Stimulated activated CD8-positive, alpha-beta memory T cell treated with anti-CD3 and anti-CD28 coated beads, Interleukin-4, amount 100 ng/mL, for 48 hours (primary cell): ENCODE data around the gene DCDC2C.
"Not testable (repeated sequence)": the region's sequence is repeated elsewhere in the genome, so short reads cannot be mapped to it uniquely, and the experiment has no call there.

Experiments
- DNase-seq: peaks from one replicate; pipeline ENCODE4 v3.0.0-alpha.2; 2020

Gene DCDC2C, protein sequence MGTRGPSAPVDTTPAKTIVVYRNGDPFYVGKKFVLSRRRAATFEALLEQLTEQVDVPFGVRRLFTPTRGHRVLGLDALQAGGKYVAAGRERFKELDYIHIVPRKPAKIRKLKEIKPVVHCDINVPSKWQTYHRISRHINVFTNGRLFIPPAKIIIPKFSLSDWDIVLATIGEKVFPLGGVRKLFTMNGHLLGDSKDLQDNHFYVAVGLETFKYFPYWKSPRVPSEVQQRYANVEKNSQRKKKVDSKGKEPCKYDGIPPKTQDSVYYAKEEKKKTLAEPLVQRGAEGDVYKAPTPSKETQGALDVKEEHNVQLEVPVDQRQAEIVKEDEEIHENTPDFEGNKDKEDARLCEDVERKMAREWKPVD

DNA sequence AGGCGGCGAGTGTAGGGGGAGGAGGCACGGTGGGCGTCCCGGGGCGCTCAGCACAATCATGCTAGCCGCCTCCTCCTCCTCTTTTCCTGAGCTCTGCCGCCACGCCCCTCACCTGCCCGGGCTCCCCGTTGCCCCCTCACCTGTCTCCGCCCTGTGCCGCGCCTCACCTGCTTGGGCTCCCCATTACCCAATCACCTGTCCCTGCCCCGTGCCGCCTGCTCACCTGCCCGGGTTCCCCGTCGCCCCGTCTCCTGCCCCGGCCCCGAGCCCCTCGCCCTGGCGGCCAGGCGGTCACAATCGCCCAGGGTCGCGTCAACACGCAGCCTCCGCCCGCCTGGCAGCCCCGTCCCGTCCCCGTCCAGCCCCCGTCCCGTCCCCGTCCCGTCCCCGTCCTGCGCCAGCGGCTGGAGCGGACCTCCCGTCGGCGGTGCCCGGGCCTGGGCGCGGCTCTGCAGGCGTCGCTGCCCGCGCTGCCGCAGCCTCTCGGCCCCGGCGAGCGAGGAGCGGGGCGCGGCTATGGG, at the start of gene DCDC2C:
DCDC2C (plus strand) TSS at position 340 of the 521 bp plus-strand sequence; CDS start at position 517, 177 bp downstream.
- DNase-seq = no peak

DNA sequence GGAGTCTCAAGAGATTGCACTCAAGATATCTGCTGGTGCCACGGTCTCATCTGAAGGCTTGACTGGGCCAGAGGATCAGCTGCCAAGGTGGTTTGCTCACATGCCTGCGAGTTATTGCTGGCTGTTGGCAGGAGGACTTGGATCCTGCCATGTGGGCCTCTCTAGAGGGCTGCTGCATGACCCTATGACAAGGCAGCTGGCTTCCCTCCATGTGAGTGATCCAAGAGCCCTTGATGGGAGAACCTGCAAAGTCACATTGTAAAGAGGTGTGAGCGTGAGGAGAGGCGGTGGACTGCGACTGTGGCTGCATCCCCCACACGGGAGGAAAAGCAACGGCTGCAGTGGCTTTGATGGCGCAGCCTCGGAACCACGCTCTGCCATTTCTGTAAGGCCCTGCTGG, 49.4 kb upstream of the DCDC2C start:
- DNase-seq = no peak

DNA sequence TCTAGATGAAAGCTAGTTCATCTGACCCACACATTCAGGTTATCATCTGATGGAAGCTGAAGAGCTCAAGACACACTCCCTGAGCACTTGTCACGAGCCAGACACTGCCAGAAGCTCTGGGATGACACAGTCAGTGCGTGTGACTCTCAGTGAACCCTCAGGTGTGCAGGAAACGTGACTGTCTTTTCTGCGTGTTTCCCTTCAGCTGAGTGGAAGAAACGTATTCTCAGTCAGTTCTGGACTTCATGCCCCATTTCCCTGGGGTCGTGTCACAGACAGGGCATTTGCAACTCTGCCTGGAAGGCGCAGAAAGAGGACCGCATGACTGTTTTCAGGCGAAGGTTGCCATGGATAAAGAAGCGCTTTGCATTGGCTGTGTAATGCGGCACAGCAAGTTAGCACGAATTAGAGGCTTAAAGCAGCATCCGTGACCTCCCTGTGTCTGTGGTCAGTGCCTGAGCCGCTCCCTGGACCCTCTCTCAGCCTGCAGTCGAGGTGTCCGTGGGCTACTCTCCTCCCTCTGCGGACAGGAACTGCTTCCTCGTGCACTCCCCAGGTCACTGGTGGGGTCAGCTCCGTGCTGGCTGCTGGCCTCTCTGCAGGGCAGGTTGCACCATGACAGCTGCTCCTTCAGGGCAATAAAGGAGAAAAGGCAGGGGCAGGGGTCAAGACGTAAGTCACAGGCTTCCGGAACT, 48.7 kb upstream of the DCDC2C start:
- DNase-seq = no peak

DNA sequence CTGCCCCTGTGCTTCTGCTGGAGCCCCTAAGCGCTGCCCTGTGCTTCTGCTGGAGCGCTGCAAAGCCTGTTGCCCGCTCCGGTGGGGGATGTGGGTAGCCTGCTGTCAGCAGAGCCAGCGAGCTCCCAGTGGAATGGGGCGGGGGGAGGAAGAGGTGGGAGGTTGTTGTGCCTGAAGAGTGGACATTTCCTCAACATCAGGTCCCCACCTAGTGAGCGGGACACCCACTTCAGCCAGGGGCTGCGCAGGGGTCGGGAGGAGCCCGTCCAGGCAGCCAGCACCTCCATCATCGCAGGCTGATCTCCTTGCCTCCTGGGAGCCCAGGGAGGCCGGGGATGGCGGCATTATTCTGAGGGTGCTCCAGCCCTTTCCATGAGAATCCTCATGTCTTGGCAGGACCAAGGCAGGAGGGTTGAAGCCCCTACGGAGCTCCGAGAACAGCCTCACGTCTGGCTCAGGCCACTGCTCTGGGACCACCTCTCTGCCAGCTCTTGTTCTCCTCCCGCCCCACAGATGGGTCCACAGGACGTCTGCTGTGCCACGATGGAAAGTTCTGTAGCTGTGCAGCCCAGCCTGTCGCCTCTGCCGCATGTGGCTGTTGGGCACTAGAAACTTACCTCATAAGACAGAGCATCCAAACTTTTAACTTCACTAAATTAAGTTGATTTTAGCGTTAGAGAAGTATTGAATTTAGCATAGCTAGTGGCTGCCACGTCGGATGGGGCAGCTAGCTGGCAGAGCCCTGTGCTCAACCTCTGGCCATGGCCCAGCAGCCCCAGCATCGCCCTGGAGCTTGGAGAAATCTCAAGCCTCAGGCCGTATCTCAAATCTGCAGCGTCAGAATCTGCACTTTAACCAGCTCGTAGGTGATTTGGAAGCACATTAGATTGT, 47.3 kb upstream of the DCDC2C start:
- no peak for DNase-seq

DNA sequence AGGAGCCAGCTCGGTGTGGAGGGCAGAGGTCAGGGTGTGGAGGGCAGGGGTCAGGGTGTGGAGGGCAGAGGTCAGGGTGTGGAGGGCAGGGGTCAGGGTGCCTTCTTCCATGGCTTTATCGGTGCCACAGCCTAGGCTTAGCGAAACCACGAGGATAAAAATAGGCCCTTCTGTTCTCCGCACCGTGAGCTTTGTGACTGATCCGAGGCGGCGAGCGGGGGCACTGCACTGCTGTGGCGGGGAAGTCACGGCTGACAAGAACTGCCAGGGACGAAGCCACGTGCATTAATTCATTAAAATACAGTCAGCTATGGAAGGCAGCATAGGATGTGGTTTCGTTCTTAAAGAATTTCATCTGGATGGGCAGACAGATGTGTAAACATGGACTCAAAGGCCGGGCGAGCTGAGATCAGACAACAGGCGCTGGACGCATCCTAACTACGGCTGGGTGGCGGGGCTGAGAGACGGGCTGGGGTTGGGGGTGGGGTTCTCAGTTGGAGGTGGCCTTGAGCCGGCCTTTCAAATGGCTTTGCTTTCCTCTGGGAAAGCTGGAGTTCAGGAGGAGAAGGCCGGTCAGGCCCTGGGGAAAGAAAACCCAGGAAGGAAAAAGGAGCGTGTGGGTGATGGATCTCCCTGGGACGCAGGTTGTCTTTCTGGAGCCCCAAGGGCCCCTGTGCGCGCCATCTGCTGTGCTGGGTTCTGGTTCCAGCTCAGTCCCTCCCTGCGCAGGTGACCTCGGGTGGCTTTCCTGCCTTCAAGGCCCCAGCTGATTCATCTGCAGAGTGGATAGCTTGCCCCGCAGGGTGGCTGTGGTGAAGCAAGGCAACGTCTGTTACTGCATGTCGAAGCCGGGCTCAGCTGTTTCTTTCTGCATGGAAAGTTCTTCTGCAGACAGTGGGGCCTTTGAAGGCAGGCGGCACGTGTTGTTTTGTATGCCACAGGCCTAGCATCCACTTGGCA, 46.3 kb upstream of the DCDC2C start:
- no peak for DNase-seq

DNA sequence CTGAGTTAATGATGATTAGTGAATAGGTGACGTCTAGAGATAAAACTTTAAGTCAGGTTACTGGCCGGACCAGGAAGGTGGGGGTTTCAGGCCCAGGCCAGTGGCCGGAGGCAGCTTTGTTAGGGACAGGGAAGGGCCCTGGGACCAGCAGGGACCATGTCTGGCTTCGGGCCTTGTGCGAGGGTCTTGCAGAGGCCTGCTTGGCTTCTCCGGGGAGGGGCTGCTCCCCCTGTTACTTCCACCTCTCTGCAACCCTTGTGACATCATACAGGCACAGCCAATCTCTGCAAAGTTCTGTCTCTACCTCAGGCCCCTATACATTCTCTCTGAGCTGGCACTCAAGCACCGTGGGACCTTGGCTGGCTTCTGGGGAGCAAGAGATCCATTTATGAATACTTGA, 45.5 kb upstream of the DCDC2C start, which contains the start of gene ALLC:
ALLC (plus strand) TSS at position 320 of the 400 bp plus-strand sequence. CDS start 12,958 bp downstream, outside the sequence.
- no peak for DNase-seq

DNA sequence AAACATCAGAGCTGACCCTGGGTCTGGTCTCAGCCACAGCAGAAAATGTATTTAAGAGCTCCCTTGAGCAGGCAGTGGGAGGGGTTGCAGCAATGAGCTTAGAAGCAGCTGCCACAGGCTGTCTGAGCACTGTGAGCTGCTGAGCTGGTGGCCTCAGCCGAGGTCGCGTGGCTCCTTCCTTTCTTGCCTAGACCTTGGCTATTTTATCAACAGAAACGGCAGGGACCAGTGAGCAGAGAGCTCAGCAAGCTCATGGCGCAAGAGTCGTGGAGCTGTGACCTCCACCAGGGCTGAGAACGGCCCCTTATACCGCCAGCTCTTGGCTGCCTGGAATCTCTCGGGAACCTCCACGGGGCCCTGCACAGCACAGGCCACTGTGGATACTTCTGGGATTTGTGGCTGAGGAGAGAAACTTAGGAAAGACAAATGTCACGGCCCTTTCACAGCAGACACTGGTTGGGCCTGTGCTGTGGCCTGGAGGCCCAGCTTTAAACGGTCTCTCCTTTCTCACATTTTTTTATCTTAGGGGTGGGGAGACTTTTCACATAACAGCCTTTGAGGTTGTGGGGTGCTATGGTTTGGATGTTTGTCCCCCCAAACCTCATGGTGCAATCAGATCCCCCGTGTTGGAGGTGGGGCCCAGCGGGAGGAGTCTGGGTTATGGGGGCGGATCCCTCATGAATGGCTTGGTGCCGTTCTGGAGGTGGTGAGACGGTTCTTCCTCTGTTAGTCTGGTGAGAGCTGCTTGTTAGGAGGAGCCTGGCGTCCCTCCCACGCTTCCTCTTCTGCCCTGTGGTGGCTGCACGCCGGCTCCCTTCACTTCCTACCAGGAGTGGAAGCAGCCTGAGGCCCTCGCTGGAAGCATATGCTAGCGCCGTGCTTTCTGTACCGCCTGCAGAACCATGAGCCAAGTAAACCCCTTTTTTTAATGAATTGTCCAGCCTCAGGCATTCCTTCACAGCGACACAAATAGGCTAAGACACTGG, 43.6 kb upstream of the DCDC2C start:
- DNase-seq = no peak

DNA sequence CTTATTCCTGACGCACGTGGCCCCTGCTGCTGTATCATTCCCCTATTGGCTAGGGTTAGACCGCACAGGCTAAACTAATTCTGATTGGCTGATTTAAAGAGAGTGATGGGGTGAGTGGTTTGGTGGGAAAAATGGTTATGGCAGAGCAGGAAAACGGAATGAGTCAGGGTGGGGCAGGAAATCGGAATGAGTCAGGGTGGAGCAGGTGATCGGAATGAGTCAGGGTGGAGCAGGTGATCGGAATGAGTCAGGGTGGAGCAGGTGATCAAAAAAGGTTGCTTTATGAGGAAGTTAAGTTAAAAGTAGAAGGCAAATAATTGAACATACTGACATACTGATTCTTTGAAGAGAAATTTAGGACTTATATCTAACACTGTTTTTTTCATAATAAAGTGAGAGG, 42.7 kb upstream of the DCDC2C start:
- not testable (repeated sequence) for DNase-seq

DNA sequence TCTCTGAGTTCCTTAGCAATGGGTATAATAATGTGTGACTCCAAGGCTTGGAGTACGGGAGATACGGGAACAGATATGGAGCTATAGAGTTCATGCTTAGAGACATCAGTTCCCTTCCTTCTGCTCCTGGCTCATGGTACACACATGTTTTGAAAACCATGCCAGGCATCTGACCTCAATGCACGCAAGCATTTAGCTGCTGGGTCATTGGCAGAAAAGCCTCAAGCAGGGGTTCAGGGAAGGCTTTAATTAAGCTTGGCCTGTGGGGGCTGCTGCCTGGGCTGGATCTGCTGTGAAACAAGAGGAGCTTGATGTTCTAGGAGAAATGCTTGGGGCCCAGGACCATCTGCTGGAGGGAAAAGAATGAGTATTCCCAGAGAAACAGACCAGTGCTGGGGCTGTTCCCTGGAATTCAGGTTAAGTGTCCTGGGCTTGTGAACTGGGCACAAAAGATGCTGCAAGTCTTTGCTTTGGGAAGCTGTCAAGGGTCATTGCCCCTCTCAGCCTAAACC, 42.2 kb upstream of the DCDC2C start:
- DNase-seq = no peak

DNA sequence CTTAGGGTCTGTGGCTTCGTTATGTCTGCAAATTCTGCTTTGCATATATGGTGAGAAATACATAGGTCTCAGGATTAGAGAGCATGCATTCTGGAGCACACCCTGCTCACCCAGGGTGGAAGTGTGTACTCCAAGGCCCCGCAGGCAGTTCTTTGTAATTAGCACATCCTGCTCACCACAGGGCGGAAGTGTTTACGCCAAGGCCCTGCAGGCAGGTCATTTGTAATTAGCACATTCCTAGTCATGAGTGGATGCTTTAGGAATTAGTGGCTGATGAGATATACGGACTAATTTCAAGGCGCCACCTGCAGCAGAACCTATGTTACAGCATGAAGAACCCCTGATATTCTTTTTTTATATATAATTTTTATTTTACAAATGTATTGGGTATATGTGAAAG, 41.1 kb upstream of the DCDC2C start:
- no peak for DNase-seq

DNA sequence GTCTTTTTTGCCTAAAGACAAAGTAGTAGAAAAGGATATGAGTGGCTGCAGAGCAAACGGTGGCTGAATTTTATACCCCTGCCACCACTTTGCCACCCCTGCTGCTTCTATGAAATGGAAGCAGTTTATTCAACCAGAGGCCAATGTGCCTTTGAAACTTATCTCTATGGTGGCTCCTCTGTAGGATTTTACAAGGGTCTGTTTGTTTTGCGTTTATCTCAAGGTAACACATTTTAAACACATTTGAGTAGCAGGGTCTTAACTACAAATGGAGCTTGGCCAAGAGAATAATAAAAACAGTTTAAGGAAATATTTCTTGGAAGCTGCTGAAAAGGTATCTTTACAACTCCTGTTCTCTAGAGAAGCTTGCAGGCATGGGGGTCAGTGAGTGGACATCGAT, 39.3 kb upstream of the DCDC2C start:
- no peak for DNase-seq

DNA sequence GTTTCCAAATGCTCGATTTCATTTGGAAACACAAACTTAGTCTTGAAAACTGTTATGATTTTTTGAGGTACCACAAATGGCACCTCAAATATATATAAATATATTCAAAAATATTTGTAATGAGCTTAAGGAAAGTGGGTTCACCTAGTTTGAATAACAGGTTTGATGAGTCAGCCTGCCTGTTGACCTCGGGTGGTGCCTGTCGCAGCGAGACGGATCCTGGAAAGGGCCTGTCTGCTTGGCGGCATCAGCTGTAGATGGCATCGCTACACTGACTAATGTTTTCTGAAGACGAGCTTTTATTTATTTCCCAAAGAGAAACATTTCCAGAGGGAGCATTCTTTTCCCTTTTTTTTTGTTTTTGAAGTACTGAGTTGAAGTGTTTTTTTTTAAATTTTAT, 38.5 kb upstream of the DCDC2C start:
- DNase-seq = no peak

DNA sequence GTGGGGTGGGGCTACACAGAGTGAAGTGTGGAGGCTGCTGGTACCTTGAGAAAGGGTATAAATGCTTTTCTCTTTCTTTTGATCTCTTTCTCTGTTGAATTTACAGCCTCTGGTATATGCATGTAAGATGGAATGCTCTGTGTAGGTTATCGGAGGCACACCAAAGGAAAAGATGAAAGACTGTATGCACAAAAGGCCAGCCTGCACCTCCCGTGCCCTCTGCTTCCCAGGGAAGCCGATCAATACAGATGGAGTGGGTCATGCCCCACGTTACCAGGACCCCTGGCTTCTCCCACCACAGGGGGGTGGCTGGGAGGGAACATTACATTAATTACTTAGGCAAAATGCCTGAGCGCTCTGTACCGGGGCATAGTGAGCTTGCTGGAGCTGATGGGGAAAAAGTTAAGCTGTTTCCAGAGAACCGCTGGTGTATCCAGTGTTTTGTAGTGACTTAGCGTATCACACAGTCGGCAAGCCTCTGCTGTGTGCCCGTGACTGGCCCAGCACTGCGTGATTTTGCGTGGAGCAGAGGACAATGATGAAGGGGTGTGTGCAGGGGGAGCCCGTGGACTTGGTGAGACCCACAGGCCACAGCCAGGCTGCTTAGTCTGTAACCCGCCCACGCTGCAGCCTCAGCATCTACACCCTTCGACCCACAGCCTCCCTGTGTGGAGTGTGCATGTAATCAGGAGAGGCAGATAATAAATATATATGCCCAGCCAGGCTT, 37.3 kb upstream of the DCDC2C start:
- DNase-seq = peak; percentile 6

DNA sequence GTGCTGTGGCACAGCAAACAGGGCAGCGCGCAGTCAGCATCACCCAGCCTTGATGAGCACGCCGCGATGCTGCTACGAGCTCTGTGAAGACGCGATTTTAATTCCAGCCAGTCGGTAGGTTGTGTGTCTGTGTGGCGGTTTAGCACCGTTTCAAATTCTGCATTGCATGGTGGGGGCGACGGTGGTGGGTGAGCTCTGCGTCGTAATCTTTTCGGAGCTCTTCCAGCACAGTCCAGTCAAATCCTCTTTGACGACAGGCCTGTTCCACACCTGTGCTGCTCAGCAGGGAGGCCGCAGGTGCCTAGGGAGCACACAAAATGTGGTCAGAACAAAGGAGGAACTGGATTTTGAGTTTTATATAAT, 36.8 kb upstream of the DCDC2C start:
- no peak for DNase-seq

DNA sequence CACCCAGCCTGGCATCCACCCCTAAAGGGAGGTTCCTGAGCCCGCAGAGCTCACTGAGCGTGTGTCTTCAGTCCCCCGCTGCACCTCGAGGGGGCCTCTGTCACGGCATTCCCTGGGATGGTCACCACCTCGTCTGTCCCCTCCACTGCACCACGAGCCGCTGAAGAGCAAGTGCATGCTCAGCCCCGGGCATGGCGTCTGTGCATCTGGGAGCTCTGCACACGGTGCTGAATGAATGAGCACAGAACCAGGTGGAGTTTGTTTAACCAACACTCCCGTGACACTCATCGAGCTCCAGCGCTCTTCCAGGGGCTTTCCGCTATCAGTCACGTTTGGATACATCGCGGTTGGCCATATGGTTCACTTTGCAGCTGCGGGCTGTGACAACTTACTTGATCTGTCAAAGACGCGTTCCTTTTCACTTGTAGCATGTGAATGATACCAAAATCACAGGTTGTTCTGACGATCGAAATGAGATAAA, 36.2 kb upstream of the DCDC2C start:
- DNase-seq = peak; percentile 2

DNA sequence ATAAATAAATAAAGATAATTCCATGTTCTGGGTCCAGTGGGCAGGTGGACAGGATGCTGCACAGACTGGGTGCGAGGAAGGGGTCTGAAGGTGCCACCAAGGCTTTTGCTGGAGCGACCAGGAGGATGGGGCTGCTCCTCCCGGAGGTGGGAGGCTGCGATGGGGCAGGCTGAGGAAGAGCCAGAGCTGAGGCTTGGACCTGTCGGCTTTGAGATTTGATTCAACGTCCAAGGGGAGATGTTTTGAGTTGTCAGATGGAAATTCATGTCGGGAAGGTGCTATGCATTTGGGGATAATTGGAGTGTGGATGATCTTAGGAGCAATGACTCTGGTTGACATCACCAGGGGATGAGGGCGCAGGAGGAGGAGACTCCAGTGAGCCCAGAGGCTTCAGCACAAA, 33.7 kb upstream of the DCDC2C start:
- DNase-seq = peak; percentile 13

DNA sequence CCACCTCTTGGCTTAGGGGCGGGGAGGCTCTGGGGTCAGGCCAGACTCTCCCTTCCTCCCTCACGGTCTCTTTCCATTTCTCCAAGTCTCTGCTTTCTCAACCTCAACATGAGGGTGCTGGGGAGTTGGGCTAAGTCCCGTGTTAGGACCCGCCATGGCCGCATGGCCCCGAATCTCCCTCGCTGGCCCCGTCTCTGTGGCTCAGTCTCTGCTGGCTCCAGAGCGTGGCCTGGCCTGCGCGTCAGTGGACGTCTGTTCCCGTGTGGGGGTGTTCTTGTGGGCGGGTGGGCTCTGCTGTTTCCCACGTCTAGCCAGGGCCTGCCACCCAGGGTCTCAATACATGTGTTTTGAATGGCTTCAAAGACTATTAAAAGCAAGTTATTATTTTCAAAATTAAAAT, 33.0 kb upstream of the DCDC2C start:
- DNase-seq = peak; percentile 15

DNA sequence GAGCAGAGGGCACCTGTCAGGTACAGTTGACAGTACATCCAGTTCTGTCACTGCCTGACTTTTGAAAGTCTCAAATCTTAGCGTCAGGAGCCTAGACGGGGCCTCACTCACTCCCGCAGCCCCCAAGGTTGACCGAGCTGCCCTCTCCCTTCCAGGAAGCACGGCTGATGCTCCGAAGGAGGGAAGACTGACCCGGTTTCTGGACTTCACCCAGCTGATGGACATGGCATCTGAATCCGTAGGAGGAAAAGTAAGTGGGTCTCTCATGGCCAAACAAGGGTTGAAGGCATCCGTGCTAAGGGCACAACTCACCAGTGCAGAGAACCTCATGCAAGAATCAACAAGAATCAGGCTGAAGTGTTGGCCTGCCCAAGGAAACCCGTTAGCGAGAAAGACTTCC, 32.4 kb upstream of the DCDC2C start:
- no peak for DNase-seq

DNA sequence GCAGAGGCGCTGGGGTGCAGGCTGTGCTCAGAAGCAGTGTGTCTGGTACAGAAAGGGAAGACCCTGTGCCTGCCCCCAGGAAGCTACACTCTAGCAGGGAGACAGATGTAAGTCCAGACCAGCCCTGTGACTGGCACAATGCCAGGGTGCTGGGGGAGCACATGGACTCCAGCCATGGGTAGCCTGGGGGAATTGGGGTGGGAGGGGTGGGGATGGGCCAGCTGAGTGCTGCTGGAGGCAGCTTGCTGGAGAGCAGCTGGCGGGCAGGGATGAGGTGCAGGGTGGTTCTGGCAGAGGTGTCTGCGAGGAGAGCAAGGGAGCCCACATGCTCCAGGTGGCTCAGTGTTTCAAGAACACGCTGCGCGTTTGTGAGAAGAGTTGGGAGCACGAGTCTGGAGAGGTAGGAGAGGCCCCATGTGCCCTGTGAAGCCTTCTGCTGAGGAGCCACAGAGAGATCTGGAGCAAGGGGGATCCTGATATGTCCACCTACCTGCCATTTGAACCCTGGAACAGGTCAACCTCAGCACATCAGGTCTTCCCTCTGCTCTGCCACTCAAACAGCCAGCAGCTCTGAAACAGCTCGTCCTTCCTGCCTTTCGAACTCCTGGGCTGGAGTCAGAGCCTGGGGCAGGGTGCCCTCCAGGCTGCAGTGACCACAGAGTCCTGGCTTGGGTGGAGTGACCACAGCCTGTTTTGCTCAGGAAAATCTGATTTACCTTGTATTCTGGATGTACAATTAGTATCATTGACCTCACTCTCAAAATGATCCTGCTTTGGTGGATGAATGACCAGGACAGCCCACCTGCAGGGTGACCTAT, 30.3 kb upstream of the DCDC2C start:
- DNase-seq = no peak
